ENCODE results near the gene ADAM12. TPM values are rescaled to one million over a fixed set of nuclear protein-coding genes. Genes with fewer than 3 reads are reported as not detected.

Gene ADAM12
- total RNA-seq, 1 experiment from 2014 or later, result not detected

- ChIA-PET RAD21 (ENCODE audit: low non-redundant PET in 1 of 2, low total read pairs in 2 of 2, uncharacterized antibody in 2 of 2, unreplicated experiment in 2 of 2) (no interaction called here), POLR2A (no interaction called here), CTCF (no interaction called here)
- H3K4me2 ChIP-seq (ENCODE audit: low read length), result no peak overlapping the region
- H3K36me3 ChIP-seq (ENCODE audit: control insufficient read depth in 1 of 2, insufficient read depth in 2 of 2, low read length in 2 of 2), result no peaks in the 10 kb centered on the region
- peaks cover 83% of the 10 kb centered on the region for H3K27me3 ChIP-seq (ENCODE audit: insufficient read depth, low read length)
- no peaks in the 10 kb centered on the region for H3K9me2 ChIP-seq (ENCODE audit: insufficient read depth)
- H3K4me1 ChIP-seq (ENCODE audit: control insufficient read depth in 1 of 2, insufficient read depth in 2 of 2, low read length in 2 of 2), result no peaks in the 10 kb centered on the region
- H4K20me1 ChIP-seq (ENCODE audit: insufficient read depth), result no peaks in the 10 kb centered on the region
- no peak overlapping the region for H2AFZ ChIP-seq (ENCODE audit: low read depth, low read length, poor library complexity, severe bottlenecking)
- no TSS peak for BruUV-seq (replicated peaks)
- ATAC-seq (no peak), DNase-seq (ENCODE audit: low read depth, low spot score) (no peak)
- no peak overlapping the region for H3K4me3 ChIP-seq (replicated peaks in 1 of 2; ENCODE audit: low read depth in 1 of 2, low read length in 2 of 2)
- H3K9me3 ChIP-seq (ENCODE audit: control insufficient read depth in 1 of 2, insufficient read depth in 1 of 2, low read depth in 1 of 2, low read length in 2 of 2), result no peaks in the 10 kb centered on the region
- no peaks in the 10 kb centered on the region for H3K79me2 ChIP-seq (ENCODE audit: insufficient read depth, low read length)
- no peak overlapping the region for H3K9ac ChIP-seq (ENCODE audit: low read length)
- TF ChIP-seq POLR2AphosphoS5 (IDR thresholded peaks at IDR 0.05; ENCODE audit: low read depth, low read length) (no peak), RAD21 (IDR thresholded peaks at IDR 0.05; ENCODE audit: low read depth) (no peak), TCF7L2 (IDR thresholded peaks at IDR 0.05; ENCODE audit: borderline replicate concordance, extremely low read depth, insufficient read depth, insufficient read length) (no peak), EZH2 (IDR thresholded peaks at IDR 0.05) (no peak), YY1 (IDR thresholded peaks at IDR 0.05; ENCODE audit: extremely low read depth, insufficient replicate concordance, low read depth, low read length) (no peak), ZNF274 (IDR thresholded peaks at IDR 0.05; ENCODE audit: low read depth, low read length) (no peak), FOSL1 (IDR thresholded peaks at IDR 0.05; ENCODE audit: low read depth) (no peak), REST (IDR thresholded peaks at IDR 0.05; ENCODE audit: low read depth) (no peak), EGR1 (IDR thresholded peaks at IDR 0.05; ENCODE audit: low read depth) (no peak), ATF3 (IDR thresholded peaks at IDR 0.05) (no peak), POLR2A (IDR thresholded peaks at IDR 0.05; ENCODE audit: borderline replicate concordance, extremely low read depth, insufficient read depth, insufficient read length) (no peak), CBX3 (IDR thresholded peaks at IDR 0.05; ENCODE audit: low read depth) (no peak)
- H3K27ac ChIP-seq (ENCODE audit: low read depth, low read length), result no peak overlapping the region
- intact Hi-C loops (cut with micrococcal nuclease), result no loop called here
These were observed 334.1 kb downstream of the ADAM12 start for GRCh38 chr10:126054191-126054590.
